RWPE1 (cell line): ENCODE data around the gene INHA.

ENCODE experiments used
- CTCF ChIA-PET: fragments of 350-600 bp; sonication (Branson Sonifier 250); formaldehyde crosslinking; extraction: SDS; loops from one replicate; lab custom pipeline; 2021; lab: Yijun Ruan, JAX
- POLR2A ChIA-PET: fragments of 400-600 bp; formaldehyde crosslinking; extraction: SDS; loops from one replicate; lab custom pipeline; 2020; ENCODE audit warnings: antibody characterized with exemption; ENCODE audit not compliant: low non-redundant PET; lab: Yijun Ruan, JAX
- DNase-seq: peaks from one replicate; pipeline ENCODE4 v3.0.0; 2012; ENCODE audit warnings: low spot score
- H3K27ac ChIP-seq: fragments of 450-650 bp; 2 replicates; pipeline ENCODE4 v1.5.1; 2017
- TF ChIP-seq, protein P1 (sequence below): fragments of 450-650 bp; conservative IDR thresholded peaks from 2 replicates; pipeline ENCODE4 v1.5.1; 2017; ENCODE audit warnings: low read depth, mild to moderate bottlenecking

INHA gene

DNA sequence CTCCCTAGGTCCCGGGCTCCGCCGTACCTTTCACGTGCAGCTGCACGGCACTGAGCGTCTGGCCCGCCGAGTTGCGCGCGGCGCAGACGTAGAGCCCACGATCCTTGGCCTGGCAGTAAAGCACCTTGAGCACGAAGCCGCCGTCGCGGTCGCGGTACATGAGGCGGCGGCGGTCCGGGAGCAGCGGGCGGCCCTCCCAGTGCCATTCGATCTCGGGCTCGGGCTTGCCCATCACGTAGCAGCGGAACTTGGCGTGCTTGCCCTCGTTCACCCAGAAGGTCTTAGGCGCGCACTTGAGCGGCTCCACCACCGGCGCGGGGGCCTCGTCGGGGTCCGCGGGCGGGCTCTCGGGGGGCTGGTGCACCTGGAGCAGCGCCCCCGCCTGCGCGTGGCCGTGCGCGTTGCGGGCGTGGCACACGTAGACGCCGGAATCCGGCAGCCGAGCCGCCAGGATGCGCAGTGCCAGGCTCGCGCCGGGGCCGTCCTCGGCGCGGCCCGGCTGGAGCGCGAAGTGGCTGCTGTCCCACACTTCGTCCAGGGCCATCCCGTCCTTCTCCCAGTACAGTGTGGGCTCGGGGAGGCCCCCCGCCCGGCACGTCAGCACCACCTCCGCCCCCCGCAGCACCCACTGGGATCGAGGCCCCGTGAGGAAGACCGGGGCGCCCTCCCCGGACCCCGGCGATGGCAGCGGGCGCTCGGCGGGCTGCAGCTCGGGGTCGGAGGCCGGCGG, 1.8 kb upstream of the INHA start:
- TF ChIP-seq, protein P1, sequence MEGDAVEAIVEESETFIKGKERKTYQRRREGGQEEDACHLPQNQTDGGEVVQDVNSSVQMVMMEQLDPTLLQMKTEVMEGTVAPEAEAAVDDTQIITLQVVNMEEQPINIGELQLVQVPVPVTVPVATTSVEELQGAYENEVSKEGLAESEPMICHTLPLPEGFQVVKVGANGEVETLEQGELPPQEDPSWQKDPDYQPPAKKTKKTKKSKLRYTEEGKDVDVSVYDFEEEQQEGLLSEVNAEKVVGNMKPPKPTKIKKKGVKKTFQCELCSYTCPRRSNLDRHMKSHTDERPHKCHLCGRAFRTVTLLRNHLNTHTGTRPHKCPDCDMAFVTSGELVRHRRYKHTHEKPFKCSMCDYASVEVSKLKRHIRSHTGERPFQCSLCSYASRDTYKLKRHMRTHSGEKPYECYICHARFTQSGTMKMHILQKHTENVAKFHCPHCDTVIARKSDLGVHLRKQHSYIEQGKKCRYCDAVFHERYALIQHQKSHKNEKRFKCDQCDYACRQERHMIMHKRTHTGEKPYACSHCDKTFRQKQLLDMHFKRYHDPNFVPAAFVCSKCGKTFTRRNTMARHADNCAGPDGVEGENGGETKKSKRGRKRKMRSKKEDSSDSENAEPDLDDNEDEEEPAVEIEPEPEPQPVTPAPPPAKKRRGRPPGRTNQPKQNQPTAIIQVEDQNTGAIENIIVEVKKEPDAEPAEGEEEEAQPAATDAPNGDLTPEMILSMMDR = no peak
- ChIA-PET CTCF (interaction anchor here (0.6 to 4.0 kb wide), 3 partner anchors 10 to 167 kb away, joined by 3 to 21 read pairs (median 3); no protein-coding TSS in a partner anchor), POLR2A (interaction anchor here (1.1 to 1.5 kb wide), 2 partner anchors 26 to 27 kb away, joined by 3 read pairs; partner anchors contain the start of genes CHPF and TMEM198)
- H3K27ac ChIP-seq = peak overlapping the region; percentile 77
- peak; percentile 46 for DNase-seq

- H3K27ac ChIP-seq = peak overlapping the region; percentile 77
- ChIA-PET CTCF (interaction anchor here (0.6 to 4.0 kb wide), 3 partner anchors 10 to 168 kb away, joined by 3 to 21 read pairs (median 3); no protein-coding TSS in a partner anchor), POLR2A (interaction anchor here (1.1 to 1.5 kb wide), 2 partner anchors 26 to 28 kb away, joined by 3 read pairs; partner anchors contain the start of genes CHPF and TMEM198)
- no peak for DNase-seq
- TF ChIP-seq, protein P1 = no peak
Measured at GRCh38 chr2:219570924-219571310, 1.2 kb upstream of the INHA start.

- POLR2A ChIA-PET = interaction anchor here (0.5 to 1.5 kb wide), 3 partner anchors 25 to 319 kb away, joined by 3 to 7 read pairs (median 3); partner anchors contain the start of genes CHPF and TMEM198
- peak; percentile 56 for DNase-seq
- CTCF ChIA-PET = interaction anchor here (0.6 to 4.0 kb wide), 2 partner anchors 11 to 98 kb away, joined by 3 to 21 read pairs; no protein-coding TSS in a partner anchor
- TF ChIP-seq, protein P1 = no peak
- peak within 1 kb of the TSS; percentile 77 for H3K27ac ChIP-seq
Measured at GRCh38 chr2:219571311-219572236, 536 bp upstream of the INHA start, which contains the start of gene OBSL1. Gene OBSL1 (minus strand): TSS chr2:219571539. CDS start chr2:219571232, 307 bp downstream.

DNA sequence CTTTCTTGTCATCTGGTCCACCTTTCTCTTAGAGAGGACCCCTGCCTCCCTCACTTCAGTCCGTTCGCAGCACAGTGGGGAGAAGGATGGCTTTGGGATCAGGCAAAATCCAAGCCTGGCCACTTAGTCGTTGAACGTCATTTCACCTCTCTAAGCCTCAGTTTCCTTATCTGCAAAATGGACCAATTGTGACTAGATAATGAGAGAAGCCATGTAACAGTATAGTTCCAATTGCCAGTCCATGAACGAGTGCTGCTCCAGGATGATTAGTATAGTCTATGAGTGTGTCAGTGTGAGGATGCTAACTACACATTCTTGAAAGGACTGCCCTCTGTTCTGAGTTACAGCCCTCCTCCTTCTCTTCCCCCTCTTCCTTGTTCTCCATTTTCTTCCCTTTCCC, 1.1 kb downstream of the INHA start:
- DNase-seq = no peak
- no peak overlapping the region for H3K27ac ChIP-seq
- TF ChIP-seq, protein P1 = no peak
- CTCF ChIA-PET = interaction anchor here (1.5 kb wide), 1 partner anchor 13 kb away, joined by 5 read pairs; no protein-coding TSS in a partner anchor
- POLR2A ChIA-PET = no interaction called here

DNA sequence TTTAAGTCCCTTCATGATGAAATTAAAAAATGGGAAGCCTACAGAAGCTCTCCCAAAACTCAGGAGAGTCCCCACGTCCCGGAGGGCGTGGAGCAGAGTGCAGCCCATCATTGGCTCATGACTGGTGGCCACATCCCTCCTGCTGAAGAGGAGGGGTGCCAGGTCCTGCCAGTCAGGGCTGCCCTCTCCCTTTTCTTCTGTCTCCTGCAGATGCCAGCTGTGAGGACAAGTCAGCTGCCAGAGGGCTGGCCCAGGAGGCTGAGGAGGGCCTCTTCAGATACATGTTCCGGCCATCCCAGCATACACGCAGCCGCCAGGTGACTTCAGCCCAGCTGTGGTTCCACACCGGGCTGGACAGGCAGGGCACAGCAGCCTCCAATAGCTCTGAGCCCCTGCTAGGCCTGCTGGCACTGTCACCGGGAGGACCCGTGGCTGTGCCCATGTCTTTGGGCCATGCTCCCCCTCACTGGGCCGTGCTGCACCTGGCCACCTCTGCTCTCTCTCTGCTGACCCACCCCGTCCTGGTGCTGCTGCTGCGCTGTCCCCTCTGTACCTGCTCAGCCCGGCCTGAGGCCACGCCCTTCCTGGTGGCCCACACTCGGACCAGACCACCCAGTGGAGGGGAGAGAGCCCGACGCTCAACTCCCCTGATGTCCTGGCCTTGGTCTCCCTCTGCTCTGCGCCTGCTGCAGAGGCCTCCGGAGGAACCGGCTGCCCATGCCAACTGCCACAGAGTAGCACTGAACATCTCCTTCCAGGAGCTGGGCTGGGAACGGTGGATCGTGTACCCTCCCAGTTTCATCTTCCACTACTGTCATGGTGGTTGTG, 2.6 kb downstream of the INHA start:
- TF ChIP-seq, protein P1 = no peak
- DNase-seq = no peak
- no peak overlapping the region for H3K27ac ChIP-seq
- ChIA-PET CTCF (interaction anchor here (0.6 to 1.5 kb wide), 2 partner anchors 14 to 146 kb away, joined by 3 to 5 read pairs; no protein-coding TSS in a partner anchor), POLR2A (no interaction called here)
